GM18499 (cell line): ENCODE measurements around the gene SMIM34.
"Not testable (repeated sequence)": the region's sequence is repeated elsewhere in the genome, so short reads cannot be mapped to it uniquely, and the experiment has no call there.

Experiments
- ATAC-seq: cut with Tn5 transposase; IDR thresholded peaks from one replicate; pipeline ENCODE4 v1.9.1; 2021; ENCODE audit warnings: moderate number of reproducible peaks; ENCODE audit not compliant: insufficient read depth, unreplicated experiment

SMIM34 gene, protein sequence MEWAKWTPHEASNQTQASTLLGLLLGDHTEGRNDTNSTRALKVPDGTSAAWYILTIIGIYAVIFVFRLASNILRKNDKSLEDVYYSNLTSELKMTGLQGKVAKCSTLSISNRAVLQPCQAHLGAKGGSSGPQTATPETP

DNA sequence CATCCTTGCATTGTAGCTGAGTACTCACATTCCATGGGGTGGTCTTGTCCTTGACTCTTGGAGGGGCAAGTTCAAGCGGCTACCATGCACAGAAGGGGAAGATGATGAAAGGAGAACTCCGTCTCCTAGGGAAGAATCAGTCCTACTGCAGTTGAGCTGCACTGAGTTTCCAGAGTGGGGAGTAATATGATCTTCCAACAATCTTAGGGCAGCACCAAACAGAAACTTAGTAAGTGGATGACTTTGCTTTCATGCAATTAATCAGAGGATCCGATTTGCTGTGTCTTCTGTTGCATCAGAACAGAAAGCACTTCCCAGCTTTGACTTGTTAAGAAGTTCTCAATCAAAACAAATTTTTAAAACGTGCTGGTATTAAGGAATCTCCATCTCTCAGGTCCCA lies at the start of gene SMIM34:
Gene SMIM34, minus strand, starts transcription at position 147 of the 400 bp plus-strand sequence. Its CDS starts 112 bp downstream, at position 35.
- ATAC-seq = not testable (repeated sequence)

DNA sequence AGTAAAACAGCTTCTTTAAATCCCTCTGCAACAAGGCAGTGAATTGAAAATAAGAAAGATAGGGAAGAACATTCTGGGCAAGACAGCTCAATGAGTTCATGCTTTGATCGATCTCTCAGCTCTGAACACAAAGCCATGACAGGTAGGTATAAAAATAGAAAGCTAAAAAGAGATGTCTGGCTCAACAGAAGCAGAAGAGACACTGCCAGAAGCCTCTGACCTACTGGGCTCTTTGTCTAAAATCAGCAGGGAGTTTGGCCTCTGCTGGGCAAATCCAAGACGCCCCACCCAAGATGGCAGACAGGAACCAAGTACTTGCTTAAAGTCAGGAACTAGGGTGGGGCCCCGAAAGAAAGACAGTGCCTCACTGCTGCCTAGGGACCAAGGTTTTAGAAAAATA lies 43.6 kb upstream of the SMIM34 start:
- not testable (repeated sequence) for ATAC-seq

DNA sequence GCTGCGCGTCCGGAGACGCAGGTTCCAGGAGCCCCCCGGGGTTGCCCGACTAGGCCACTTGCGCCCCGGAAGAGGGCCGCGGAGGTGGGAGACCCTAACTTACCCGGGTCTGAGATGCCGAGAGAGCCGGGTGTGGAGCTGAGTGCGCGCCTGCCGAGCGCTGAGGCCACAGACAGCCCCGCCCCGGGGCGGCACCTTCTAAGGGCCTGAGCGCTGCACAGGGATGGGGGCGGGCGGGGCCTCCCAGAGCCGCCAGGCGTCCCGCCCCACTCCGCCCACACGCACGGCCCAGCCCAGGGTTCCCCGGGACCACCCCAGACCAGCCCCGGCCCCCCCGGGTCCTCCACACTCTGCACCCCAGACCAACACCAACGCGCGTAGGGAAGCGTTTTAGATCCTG lies 35.7 kb upstream of the SMIM34 start:
- ATAC-seq = not testable (repeated sequence)

DNA sequence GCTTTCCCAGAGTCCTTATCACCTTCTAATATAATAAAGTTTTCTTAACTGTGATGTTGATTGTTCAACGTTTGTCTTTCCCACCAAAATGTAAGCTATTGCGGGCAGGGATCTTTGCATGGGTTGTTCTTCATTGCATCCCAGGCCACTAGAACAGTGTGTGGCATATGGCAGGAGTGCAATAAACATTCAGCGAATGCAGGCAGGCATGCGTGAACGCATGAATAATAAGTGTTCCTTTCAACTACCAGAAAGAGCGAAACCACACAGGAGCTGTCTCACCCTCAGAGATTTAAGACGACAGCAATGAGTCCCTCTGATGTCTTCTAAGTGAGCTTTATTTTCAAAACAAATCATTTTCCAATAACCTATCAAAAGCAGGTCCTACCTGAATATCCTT lies 34.5 kb upstream of the SMIM34 start:
- ATAC-seq = not testable (repeated sequence)

DNA sequence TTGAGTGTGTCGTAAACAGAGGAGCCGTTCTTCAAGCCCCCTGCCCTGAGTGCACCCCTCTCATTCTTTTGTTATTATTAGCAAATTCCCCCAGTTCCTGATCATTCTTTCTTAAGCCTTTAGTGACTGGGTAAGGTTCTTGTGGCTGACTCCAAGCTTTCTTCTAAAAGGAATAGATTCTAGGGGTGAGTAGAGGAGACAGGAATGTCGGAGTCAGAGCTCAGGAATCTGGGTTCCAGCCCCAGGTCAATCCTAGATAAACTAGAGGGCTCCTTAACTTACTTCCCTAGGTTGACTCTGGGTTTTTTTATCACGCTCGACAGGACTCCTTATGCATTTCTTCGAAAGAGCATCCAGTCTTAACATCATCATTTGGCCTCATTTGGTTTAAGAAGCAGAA lies 32.4 kb upstream of the SMIM34 start:
- not testable (repeated sequence) for ATAC-seq

DNA sequence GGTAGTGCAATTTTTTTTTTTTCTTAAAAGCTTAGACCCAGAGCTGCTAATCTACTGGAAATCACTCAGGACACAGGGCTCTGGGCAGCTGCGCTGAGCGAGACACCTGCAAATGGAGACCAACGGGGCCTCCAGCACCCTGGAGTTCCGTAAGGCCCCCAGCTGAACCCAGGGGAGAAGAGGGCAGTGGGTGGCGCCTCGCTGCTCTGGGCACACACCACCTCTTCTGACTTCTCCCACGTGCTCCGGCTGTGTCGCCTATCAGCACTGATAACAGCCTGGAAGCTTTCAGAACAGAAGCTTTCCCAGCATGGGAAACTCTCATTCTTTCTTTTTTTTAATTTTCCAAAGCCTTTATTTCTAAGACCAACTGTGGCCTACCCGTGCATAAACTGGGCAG lies 31.9 kb upstream of the SMIM34 start:
- ATAC-seq = not testable (repeated sequence)

DNA sequence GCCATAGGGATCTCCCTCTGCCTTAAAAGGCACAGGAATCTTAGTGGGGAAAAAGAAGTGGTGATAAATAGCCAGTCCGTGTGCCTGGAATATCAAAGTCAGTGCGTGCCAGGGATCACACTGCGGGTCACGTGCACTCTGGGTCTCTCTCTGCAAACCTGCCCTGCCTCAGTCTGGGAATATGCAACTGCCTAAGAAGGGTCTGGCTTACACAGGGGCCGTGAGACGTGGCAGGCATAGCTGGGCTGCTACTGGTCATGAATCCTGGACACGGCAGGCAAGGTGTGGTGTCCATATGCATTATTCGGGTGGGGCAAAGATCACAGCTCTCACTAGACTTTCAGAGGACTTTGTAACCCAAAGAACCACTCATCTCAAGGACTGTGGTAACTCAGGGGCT lies 23.3 kb upstream of the SMIM34 start:
- ATAC-seq = not testable (repeated sequence)

DNA sequence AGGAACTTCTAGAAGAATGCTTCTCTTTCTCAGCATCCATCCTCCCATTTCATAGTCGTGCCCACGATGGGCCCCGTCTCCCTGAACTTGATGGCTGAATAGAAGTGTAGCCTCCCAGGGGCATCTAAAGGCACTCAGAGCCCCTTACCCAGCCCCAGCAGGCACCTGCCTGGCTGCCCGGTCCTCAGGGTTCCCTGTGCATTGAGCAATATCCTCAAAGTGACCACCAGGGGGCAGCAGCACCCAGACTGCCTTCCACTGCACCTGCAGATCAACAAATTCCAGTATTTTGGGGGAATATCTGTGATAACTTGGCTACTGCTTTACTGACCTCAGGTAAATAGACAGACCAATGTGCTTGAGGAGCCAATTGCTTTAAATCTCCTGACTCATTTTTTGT lies 19.7 kb upstream of the SMIM34 start:
- not testable (repeated sequence) for ATAC-seq

DNA sequence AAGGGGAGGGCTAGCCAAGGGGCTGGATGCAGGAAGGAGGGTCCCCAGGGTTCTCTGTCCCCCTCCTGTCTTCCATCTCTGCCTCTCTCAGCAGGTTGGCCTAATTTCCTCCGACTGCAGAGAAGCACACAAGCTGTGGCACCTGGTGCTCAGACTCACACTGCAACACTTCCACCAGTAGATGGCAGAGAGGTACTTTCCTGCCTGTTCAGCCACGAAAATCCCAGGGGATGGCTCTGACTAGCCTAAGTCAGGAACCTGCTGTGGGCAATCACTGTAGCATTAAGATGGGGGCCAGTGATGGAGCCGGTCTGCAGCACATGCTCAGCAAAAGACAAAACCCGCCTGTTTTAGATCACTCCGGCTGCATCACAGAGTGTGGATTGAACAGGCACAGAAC lies 6.0 kb upstream of the SMIM34 start:
- ATAC-seq = not testable (repeated sequence)

DNA sequence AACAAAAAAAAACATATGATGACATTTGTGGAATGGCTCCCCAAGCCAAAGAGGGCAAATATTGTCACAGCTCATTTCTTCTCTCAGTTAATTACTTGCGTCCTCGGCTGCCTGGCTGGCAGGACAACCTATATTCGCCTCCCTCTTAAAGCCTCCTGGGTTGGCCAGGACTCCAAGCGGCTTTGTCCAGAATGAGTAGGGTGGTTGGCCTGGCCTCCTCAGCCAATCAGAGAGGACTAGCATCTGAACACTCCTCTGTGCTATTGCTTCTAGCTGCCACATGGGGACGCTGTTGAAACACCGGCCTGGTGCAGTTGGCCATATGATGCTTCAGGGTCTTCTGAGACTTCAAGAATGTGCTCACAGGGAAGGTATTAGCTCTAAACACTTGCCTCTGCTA lies 4.7 kb upstream of the SMIM34 start:
- ATAC-seq = not testable (repeated sequence)

DNA sequence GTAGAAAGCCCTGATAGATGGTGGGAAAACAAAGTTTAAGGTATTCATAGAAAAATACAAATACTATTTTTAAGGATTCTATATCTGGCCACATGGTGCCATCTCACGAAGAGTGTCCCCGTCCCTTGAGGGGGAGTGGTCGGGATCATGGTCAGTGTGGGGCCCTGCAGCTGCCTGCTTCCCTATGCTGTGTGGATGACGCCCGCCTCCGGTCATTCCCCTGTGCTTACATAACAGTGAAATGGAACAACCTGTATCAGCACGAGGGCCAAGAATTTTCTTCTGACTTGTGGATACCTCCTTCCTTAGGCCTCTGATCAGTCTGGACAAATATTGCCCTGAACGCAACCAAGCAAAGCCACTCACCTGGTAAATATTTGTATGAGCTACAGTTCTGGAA lies 3.6 kb upstream of the SMIM34 start:
- not testable (repeated sequence) for ATAC-seq

DNA sequence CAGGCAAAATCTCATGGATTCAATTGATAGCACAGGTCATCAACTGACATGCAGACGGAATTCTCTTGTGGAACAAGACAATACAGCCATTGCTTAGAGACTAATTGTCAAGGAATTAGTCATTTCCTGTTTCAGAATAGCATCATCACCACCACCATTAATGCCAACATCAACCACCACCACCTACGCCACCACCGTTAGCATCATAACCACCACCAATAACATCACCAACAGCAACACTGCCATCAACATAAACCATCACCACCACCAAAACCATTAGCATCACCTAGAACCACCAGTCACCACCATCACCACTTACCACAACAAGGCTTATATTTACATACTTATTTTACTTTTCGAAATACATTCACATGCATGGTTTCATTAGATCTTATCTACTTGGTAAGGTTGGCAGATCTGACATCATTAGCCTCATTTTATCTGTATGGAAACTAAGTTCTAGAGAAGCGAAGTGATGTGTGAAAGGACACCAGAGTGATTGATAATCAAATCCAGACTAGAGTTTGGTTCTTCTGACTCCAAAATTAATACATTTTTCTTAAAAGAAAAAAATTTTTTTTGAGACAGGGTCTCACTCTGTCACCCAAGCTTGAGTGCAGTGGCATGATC lies 6.2 kb downstream of the SMIM34 start:
- not testable (repeated sequence) for ATAC-seq

DNA sequence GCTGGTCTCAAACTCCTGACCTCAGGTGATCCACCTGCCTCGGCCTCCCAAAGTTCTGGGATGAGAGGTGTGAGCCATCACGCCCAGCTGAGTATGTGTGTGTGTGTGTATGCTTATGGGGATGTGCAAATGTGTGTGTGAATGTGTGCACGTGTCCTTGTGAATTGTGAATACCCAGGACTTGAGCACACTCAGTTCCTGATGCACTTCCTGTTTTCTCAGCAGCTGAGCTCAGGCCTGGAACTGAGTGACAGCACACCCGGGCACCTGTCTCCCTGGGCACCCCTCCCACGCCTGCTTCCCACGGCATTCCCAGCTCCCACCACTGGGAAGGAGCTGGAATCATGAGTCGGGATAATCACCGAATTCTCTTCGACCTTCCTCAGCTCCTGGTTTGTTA lies 16.5 kb downstream of the SMIM34 start:
- ATAC-seq = not testable (repeated sequence)

DNA sequence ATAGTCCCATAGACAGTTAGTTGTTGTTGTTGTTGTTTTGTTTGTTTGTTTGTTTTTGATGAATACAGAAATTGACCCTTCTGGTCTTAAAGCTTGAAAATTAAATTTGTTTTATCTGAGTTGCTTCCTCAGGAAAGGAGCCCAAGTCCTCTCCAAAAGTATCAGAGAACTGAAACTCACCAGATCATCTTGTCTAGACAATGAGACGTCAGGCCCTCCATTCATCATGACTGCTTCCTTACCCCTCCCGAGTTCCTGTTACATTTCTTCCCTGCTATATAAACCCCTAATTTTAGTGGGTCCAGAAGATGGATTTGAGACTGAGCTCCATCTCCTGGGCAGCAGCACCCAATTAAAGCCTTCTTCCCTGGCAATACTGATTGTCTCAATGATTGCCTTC lies 17.1 kb downstream of the SMIM34 start:
- ATAC-seq = not testable (repeated sequence)

DNA sequence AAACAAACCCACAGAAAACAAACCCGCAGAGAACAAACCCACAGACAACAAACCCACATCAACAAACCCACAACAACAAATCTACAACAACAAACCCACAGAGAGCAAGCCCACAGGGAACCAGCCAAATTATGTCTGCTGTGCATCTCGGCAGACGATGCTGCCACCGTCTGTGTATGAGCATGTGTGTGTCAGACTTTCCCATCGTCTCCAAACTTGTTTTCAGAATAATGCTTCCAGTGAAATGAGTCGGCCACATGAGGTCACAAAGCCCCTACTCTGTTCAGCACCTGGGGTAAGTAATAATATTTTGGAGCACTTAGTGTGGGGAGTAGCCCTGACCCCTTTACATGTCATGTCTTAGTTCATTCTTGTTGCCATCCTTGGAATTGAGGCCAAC lies 17.6 kb downstream of the SMIM34 start:
- not testable (repeated sequence) for ATAC-seq

DNA sequence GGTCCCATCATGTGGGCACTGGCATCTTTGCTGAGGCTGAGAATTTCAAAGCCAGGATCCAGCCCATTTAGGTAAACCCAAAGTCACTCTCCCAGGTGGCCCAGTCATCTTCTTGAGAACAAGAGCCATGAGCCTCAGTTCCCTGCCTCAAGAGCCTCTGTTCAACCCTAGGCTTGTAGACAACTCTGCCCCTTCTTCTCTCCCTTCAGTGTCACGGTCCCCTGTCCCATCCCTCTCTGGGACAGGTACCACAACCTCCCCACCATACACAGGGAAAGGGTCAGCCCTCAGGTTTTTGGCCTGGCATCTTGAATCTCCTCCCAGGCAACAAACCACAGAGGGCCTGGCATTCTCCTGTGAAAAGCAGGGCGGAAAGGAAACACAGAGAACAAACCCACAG lies 18.1 kb downstream of the SMIM34 start:
- not testable (repeated sequence) for ATAC-seq

DNA sequence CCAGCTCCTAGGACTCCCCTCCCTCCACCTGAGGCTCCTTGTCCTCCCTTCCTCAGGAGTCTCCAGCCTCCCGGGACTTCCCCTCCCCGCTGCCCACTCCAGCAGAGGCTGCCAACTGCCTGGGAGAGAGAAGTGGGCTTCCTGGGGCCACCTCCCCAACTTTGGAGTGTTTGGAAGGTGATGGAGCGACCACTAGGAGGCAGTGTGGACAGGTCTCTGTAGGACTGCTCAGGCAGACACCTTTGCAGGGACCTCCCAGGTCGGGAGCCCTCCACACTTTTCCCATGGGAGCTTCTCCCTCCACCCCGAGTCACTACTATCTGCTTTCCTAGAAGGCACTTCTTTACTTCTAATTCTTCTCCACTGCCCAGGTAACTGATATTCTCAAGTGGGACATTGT lies 19.0 kb downstream of the SMIM34 start:
- ATAC-seq = not testable (repeated sequence)

DNA sequence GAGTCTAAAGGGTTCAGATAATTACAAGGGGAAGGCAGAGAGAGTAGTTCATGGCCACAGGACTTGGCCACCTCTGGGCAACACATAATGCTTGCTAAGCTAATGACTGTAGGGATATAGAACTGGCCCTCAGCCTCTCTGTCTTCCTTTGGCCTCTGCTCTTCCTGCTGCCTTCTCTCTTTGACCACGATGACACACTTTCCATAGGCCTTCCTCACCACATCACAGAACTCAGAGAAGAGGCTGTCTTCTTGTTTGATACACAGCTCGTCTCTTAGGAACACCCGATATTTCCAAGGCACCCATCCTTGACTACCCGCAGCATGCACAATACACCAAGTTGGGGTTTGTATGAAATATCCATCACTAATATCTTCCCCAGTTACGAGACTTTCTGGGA lies 23.2 kb downstream of the SMIM34 start:
- ATAC-seq = not testable (repeated sequence)

DNA sequence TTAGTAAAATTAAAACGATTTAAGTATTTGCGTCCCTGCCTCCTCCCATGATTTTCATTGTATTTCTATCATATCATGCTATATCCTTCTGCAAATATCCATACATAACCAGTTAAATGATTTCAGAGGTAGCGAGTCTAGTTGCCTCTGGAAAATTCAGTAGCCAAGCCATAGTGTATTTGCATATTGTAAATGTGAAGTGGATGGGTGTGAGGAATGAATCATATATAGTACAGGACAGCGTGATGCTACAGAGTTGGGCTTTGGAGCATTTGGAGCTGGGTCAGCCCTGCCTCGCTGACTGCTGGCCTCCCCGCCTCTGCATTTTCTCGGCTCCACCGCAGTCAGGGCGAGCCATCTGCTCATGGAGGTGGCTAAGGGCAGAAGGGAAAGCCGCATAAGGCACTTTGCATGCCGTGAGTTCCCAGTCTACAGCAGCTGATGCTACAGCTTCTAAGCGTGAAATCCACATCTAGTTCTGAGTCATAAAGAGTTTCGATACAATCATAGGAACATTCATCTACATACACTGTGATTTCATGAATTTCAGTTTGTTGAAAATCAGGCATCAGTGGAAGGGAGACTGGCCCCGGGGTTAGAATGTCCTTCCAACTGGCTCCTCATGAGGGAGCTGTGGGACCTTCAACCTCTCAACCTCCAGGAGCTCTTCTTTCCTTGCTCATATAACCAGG lies 39.9 kb downstream of the SMIM34 start:
- ATAC-seq = peak; percentile 97

DNA sequence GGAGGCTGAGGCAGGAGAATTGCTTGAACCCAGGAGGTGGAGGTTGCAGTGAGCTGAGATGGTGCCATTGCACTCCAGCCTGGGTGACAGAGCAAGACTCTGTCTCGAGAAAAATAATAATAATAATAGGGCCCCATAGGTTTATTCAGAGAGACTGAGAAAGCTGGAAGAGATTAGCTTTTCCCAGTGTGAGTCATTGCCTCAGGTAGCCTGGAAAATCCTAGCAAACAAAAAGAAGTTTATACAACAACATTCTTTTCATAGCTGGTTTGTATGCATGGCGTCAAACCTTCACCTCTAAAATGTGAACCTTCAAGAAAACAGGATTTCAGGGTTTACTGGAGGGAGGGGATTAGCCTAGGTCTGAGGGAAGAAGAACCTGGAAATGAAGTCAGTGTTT lies 40.6 kb downstream of the SMIM34 start:
- ATAC-seq = not testable (repeated sequence)

DNA sequence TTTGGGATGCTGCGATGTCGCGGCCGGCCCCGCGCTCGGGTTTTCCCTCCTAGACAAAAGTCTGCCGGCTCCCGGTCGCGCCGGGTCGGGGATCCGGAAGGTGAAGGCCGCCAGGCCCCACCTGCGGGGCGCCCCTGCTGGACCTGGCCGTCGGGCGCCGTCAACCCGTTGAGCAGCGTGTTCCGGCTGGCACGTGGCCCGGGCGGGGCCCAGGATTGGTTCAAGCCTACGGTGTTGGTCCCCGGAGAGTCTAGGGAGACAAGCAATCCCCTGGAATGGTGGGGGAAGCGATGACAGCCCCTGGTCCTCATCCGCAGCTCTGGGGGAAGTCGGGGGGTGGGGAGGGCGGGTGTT lies 48.2 kb downstream of the SMIM34 start:
- not testable (repeated sequence) for ATAC-seq
